ENCODE data around the gene DCANP1. TPM values are rescaled to one million over a fixed set of nuclear protein-coding genes. Genes with fewer than 3 reads are reported as not detected.
A peak's percentile ranks its signal among the peaks of the same experiment; 100 is the strongest.

The DCANP1 gene
- polyA plus RNA-seq, 1 donor (not counting 4 experiments of a cell fraction or from before 2014, with no cell fraction given): not detected

DNA sequence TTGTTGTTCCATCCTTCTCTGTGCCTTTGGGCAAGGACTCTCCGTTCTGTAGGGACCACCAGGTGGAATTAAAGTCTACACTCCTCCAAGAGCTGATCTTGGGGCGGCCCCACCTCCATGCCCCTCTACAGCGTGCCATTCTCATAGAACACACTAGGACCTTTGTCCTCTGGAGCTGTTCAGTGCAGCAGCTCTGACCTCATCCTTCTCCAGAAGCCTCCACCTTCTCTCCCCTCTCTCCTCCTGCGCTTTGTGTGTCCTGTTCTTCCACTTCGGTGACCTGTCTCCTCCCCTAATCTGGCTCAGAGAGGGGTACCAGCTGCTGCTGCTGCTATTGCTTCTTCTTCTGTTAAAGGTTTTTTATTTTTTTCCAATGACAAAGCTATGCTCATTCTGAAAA, 46.3 kb downstream of the DCANP1 start:
- Histone ChIP-seq H3K4me3 (ENCODE audit: control insufficient read depth in 2 of 3, extremely low read depth in 1 of 3, insufficient read depth in 2 of 3, low read depth in 1 of 3, low read length in 3 of 3) (no peak overlapping the region), H3K9ac (ENCODE audit: control insufficient read depth, extremely low read depth, insufficient read depth, low read length) (no peak overlapping the region), H4K20me1 (ENCODE audit: control insufficient read depth, extremely low read depth, insufficient read depth, low read length) (peaks cover 8% of the 10 kb centered on the region), H2AFZ (ENCODE audit: control insufficient read depth, low read length) (no peak overlapping the region), H3K27ac (ENCODE audit: control insufficient read depth, insufficient read depth, low read length) (no peak overlapping the region), H3K79me2 (ENCODE audit: control insufficient read depth, insufficient read depth, low read length) (peaks cover 32% of the 10 kb centered on the region), H3K36me3 (ENCODE audit: control insufficient read depth in 2 of 2, extremely low read depth in 1 of 2, insufficient read depth in 2 of 2, low read length in 2 of 2) (peaks cover 0 to 4% of the 10 kb centered on the region in 2 experiments), H3K9me3 (ENCODE audit: control insufficient read depth, low read depth, low read length) (no peaks in the 10 kb centered on the region), H3K27me3 (ENCODE audit: control insufficient read depth, extremely low read depth, insufficient read depth, low read length) (no peaks in the 10 kb centered on the region), H3K4me2 (ENCODE audit: control insufficient read depth, extremely low read depth, insufficient read depth, low read depth, low read length) (no peak overlapping the region), H3K9me1 (ENCODE audit: control insufficient read depth, extremely low read depth, insufficient read depth, low read length) (peaks cover 4% of the 10 kb centered on the region), H3K4me1 (ENCODE audit: control insufficient read depth, extremely low read depth, insufficient read depth, low read length) (peaks cover 21% of the 10 kb centered on the region)
- FAIRE-seq (no peak), DNase-seq (ENCODE audit: low read depth, low spot score) (no peak)
- dilution Hi-C loops (cut with MboI; ENCODE audit: extremely low pct_ligation_motif_present, low sequenced_read_pairs): no loop called here
- TF ChIP-seq, protein P1, sequence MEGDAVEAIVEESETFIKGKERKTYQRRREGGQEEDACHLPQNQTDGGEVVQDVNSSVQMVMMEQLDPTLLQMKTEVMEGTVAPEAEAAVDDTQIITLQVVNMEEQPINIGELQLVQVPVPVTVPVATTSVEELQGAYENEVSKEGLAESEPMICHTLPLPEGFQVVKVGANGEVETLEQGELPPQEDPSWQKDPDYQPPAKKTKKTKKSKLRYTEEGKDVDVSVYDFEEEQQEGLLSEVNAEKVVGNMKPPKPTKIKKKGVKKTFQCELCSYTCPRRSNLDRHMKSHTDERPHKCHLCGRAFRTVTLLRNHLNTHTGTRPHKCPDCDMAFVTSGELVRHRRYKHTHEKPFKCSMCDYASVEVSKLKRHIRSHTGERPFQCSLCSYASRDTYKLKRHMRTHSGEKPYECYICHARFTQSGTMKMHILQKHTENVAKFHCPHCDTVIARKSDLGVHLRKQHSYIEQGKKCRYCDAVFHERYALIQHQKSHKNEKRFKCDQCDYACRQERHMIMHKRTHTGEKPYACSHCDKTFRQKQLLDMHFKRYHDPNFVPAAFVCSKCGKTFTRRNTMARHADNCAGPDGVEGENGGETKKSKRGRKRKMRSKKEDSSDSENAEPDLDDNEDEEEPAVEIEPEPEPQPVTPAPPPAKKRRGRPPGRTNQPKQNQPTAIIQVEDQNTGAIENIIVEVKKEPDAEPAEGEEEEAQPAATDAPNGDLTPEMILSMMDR (optimal IDR thresholded peaks at IDR 0.05 in 1 of 3, IDR thresholded peaks at IDR 0.05 in 1 of 3, conservative IDR thresholded peaks at IDR 0.05 in 1 of 3; ENCODE audit: extremely low read depth in 1 of 3, insufficient read depth in 2 of 3, low read length in 3 of 3): no peak
- TF ChIP-seq EZH2 (IDR thresholded peaks at IDR 0.05; ENCODE audit: low read length): no peak

DNA sequence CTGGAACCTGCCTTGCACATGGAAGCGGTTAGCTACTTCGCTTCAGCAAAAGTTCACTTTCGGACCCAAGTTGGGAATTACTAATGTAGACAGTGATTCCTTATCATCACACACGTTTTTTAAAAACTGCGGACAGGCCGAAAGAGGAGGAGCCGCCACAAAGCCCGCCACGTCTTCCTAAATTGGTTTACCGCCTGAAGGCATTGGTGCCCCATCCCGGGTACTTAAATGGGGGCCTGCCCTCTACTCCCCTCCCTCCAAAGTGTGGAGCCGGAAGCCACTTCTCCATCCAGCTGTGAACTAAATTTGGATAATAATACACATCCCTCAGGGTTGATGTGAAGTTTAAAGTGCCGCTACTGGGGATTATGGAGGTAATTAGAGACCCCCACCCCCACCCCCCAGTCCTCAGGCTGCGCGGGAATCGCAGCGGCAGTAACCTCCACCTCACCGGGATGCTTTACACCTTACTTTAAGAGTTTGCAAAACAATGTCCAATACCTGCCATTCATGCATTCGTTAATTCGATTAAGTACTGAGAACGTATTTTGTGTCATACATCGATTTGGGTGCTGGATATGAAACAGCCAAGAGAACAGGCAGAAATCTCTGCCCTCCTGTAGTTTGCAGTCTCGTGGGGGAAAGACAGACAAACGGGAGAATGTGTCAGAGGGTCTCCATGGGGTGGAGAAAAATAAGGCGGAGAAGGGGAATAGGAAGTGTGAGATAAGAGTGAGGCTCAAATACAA, 47.2 kb downstream of the DCANP1 start:
- H3K4me2 ChIP-seq (ENCODE audit: control insufficient read depth, extremely low read depth, insufficient read depth, low read depth, low read length): peak overlapping the region; percentile 84
- H3K36me3 ChIP-seq (ENCODE audit: control insufficient read depth in 2 of 2, extremely low read depth in 1 of 2, insufficient read depth in 2 of 2, low read length in 2 of 2): peaks cover 0 to 4% of the 10 kb centered on the region in 2 experiments
- no peaks in the 10 kb centered on the region for H3K27me3 ChIP-seq (ENCODE audit: control insufficient read depth, extremely low read depth, insufficient read depth, low read length)
- H3K79me2 ChIP-seq (ENCODE audit: control insufficient read depth, insufficient read depth, low read length): peaks cover 41% of the 10 kb centered on the region
- H4K20me1 ChIP-seq (ENCODE audit: control insufficient read depth, extremely low read depth, insufficient read depth, low read length): peaks cover 14% of the 10 kb centered on the region
- H3K9me3 ChIP-seq (ENCODE audit: control insufficient read depth, low read depth, low read length): no peaks in the 10 kb centered on the region
- peaks cover 10% of the 10 kb centered on the region for H3K9me1 ChIP-seq (ENCODE audit: control insufficient read depth, extremely low read depth, insufficient read depth, low read length)
- H3K4me1 ChIP-seq (ENCODE audit: control insufficient read depth, extremely low read depth, insufficient read depth, low read length): peaks cover 30% of the 10 kb centered on the region
- FAIRE-seq (no peak), DNase-seq (ENCODE audit: low read depth, low spot score) (no peak)
- H3K27ac ChIP-seq (ENCODE audit: control insufficient read depth, insufficient read depth, low read length): peak overlapping the region; percentile 80
- peak overlapping the region; percentile 76 to 87 (median 80) for H3K4me3 ChIP-seq (ENCODE audit: control insufficient read depth in 2 of 3, extremely low read depth in 1 of 3, insufficient read depth in 2 of 3, low read depth in 1 of 3, low read length in 3 of 3)
- H2AFZ ChIP-seq (ENCODE audit: control insufficient read depth, low read length): peak overlapping the region; percentile 95
- dilution Hi-C loops (cut with MboI; ENCODE audit: extremely low pct_ligation_motif_present, low sequenced_read_pairs): no loop called here
- no peak for TF ChIP-seq EZH2 (IDR thresholded peaks at IDR 0.05; ENCODE audit: low read length)
- TF ChIP-seq, protein P1 (optimal IDR thresholded peaks at IDR 0.05 in 1 of 3, IDR thresholded peaks at IDR 0.05 in 1 of 3, conservative IDR thresholded peaks at IDR 0.05 in 1 of 3; ENCODE audit: extremely low read depth in 1 of 3, insufficient read depth in 2 of 3, low read length in 3 of 3): no peak
- peak overlapping the region; percentile 88 for H3K9ac ChIP-seq (ENCODE audit: control insufficient read depth, extremely low read depth, insufficient read depth, low read length)

All from keratinocyte (primary cell).